Testis (tissue), 2 donors: ENCODE results near the gene ADCY2.

ENCODE experiments used
- CTCF ChIP-seq, 3 experiments: fragments of 450-650 bp in 2 of 3; fragments of 200-600 bp in 1 of 3; sonication (generic) in 1 of 3; IDR thresholded peaks; one replicate each; pipeline ENCODE4 v1.5.1; 2016 to 2019; ENCODE audit warnings: antibody characterized with exemption in 3 of 3, mild to moderate bottlenecking in 2 of 3, moderate library complexity in 1 of 3
- POLR2A ChIP-seq: fragments of 450-650 bp; IDR thresholded peaks from one replicate; pipeline ENCODE4 v1.6.1; 2017; ENCODE audit warnings: antibody characterized with exemption, mild to moderate bottlenecking, moderate library complexity

GRCh38 chr5:7850395-7851239 is 454.7 kb downstream of the ADCY2 start, which contains the start of gene CFAP90:
- no peak for TF ChIP-seq POLR2A
- no peak for TF ChIP-seq CTCF (IDR thresholded peaks at IDR 0.05)
